DOHH2 (cell line): ENCODE measurements around the gene SMAD2.

ENCODE experiments used
- EZH2phosphoT487 ChIP-seq: fragments of 200-600 bp; sonication (generic); IDR thresholded peaks from 2 replicates; pipeline ENCODE4 v1.6.1; 2017; ENCODE audit warnings: borderline replicate concordance, mild to moderate bottlenecking, antibody characterized with exemption, low read length, moderate library complexity, mixed read lengths
- TF ChIP-seq, protein P1 (sequence below): fragments of 200-600 bp; sonication (generic); IDR thresholded peaks from one replicate; pipeline ENCODE4 v1.5.1; 2014; ENCODE audit warnings: antibody characterized with exemption, mild to moderate bottlenecking, low read depth, low read length; ENCODE audit not compliant: poor library complexity, severe bottlenecking

DNA sequence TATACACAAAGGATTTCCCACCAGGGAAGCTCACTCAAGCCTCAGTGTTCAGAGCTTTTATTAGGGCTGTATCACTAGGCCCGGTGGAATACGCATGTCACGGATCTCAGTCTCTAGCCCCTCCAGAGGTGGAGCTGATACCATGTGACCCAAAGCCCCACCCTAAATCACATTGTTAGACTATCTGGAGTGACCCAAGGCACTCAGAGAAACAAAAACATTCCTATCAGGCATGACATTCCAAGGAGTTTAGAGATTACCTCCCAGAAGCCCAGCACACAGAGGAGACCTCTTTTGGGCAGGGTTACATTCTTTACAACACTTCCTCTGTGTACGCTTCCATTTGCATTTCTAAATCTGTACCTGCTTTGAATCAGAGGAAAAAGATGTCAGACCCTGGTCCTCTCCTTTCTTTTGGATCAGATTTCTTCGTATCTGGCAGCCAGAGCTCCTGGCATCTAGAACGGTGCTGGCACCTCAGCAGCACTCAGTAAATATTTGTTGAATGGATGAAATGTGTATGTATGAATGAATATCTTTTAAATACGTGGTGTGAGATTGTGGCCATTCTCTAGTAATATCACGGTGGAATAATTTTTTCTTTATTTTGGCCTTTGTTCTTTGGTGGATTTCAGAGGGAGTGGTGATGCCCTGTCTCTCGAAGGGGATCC lies 37.7 kb upstream of the SMAD2 start:
- TF ChIP-seq, protein P1, sequence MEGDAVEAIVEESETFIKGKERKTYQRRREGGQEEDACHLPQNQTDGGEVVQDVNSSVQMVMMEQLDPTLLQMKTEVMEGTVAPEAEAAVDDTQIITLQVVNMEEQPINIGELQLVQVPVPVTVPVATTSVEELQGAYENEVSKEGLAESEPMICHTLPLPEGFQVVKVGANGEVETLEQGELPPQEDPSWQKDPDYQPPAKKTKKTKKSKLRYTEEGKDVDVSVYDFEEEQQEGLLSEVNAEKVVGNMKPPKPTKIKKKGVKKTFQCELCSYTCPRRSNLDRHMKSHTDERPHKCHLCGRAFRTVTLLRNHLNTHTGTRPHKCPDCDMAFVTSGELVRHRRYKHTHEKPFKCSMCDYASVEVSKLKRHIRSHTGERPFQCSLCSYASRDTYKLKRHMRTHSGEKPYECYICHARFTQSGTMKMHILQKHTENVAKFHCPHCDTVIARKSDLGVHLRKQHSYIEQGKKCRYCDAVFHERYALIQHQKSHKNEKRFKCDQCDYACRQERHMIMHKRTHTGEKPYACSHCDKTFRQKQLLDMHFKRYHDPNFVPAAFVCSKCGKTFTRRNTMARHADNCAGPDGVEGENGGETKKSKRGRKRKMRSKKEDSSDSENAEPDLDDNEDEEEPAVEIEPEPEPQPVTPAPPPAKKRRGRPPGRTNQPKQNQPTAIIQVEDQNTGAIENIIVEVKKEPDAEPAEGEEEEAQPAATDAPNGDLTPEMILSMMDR: no peak
- no peak for TF ChIP-seq EZH2phosphoT487
